Measurements from ENCODE around the gene IFT80. TPM values are rescaled to one million over a fixed set of nuclear protein-coding genes. Genes with fewer than 3 reads are reported as not detected.

Gene IFT80
- total and polyA plus RNA-seq, 9 of the 15 experiments (the other 6 are each of a cell fraction or from before 2014, with no cell fraction given) = 6.7 to 21.1 (median 16.4) TPM

DNA sequence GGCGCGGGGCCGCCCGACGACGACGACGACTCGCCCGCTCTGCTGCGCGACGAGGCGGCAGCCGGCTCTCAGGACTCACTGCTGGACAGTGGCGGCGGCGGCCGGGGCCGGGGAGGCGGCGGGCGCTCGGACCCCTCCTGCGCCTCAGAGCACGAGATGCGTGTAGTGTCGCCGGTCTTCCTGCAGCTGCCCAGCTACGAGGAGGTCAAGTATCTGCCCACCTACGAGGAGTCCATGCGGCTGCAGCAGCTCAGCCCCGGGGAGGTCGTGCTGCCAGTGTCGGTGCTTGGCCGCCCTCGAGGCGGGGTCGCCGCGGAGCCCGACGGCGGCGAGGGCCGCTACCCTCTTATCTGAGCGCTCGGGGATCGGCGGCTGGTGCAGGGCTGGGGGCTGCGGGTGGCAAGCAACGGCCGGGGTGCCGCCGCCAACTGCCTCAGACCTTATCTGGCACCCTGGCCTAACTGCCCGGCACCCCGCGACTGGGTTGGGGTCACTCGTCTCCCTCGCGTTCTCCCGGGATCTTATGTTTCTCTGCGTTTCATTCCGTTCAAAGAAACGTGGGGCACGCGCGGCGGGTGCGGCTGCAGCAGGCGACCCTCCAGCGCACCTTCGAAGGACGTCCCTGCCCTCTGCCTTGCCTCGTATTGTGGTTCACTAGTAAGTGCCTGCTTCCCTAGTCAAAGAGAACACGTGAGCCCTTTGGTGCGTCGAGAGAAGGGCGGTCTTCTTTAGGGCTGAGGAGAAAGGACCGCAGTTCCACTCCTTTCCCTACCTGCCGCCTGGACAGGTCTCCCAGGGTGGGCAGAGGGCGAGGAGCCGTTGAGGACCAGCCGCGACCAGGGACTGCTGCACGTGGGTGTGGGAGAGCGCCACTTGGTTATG lies 172.8 kb downstream of the IFT80 start:
- CTCF ChIA-PET (ENCODE audit: low intra/inter-chr PET ratio) = no interaction called here
- H3K36me3 ChIP-seq (ENCODE audit: control insufficient read depth, insufficient read depth, low read length) = no peaks in the 10 kb centered on the region
- DNase-seq (ENCODE audit: extremely low read depth in 1 of 4, low spot score in 3 of 4) (peak in 3 of 4 experiments; percentile 18 to 33 (median 26)), ATAC-seq (peak; percentile 34), FAIRE-seq (no peak)
- peak overlapping the region; percentile 81 for H3K4me2 ChIP-seq (ENCODE audit: insufficient read depth, low read length)
- in situ Hi-C loops (cut with MboI) (no loop called here), intact Hi-C loops (cut with micrococcal nuclease) (loop anchor here (5.0 kb wide), 1 partner anchor 176 kb away; no protein-coding TSS in a partner anchor)
- WGBS (ENCODE audit: insufficient coverage, low coverage, missing lambda C conversion rate) = 27% methylated on average over 39 of the region's 87 CpGs
- no peaks in the 10 kb centered on the region for H4K20me1 ChIP-seq (replicated peaks; ENCODE audit: control insufficient read depth, insufficient read depth, low read length)
- peaks cover 8 to 29% of the 10 kb centered on the region in 2 experiments; a peak in 4 of 5 replicates for H3K27me3 ChIP-seq (ENCODE audit: control insufficient read depth in 2 of 2, insufficient read depth in 2 of 2, low read length in 2 of 2)
- peak overlapping the region; percentile 87 for H2AFZ ChIP-seq (ENCODE audit: low read depth, low read length)
- no TSS peak for BruUV-seq (replicated peaks)
- peak overlapping the region; percentile 51 for H3K4me3 ChIP-seq
- peaks cover 0 to 21% of the 10 kb centered on the region in 2 experiments; a peak in 2 of 5 replicates for H3K4me1 ChIP-seq (replicated peaks in 1 of 2; ENCODE audit: control insufficient read depth in 2 of 2, insufficient read depth in 2 of 2, low read length in 2 of 2)
- no peak overlapping the region for H3K27ac ChIP-seq (ENCODE audit: extremely low read depth, low read depth, low read length)
- POLR2A ChIA-PET = interaction anchor here (1.3 kb wide), 1 partner anchor 10 kb away, joined by 4 read pairs; no protein-coding TSS in a partner anchor
- no peaks in the 10 kb centered on the region for H3K79me2 ChIP-seq (ENCODE audit: control insufficient read depth, insufficient read depth, low read length)
- no peaks in the 10 kb centered on the region for H3K9me1 ChIP-seq (ENCODE audit: control insufficient read depth, insufficient read depth, low read length)
- H3K9ac ChIP-seq (ENCODE audit: insufficient read depth in 1 of 2, low read depth in 2 of 2, low read length in 2 of 2) = peak overlapping the region in 1 of 2 experiments; percentile 90; a peak in 2 of 4 replicates
- H3K9me3 ChIP-seq (replicated peaks; ENCODE audit: control insufficient read depth, insufficient read depth, low read depth, low read length) = no peaks in the 10 kb centered on the region
- TF ChIP-seq SPI1 (IDR thresholded peaks at IDR 0.05; ENCODE audit: borderline replicate concordance, low read depth, low read length) = no peak
- no peak for TF ChIP-seq NFE2L1 (tag; IDR thresholded peaks at IDR 0.05; ENCODE audit: borderline replicate concordance, low read depth)
- no peak for TF ChIP-seq TAF7 (tag; IDR thresholded peaks at IDR 0.05)
- TF ChIP-seq KDM5B (IDR thresholded peaks at IDR 0.05; ENCODE audit: insufficient replicate concordance, low read depth, low read length) = no peak
- TF ChIP-seq ZNF165 (CRISPR knock-in tag; IDR thresholded peaks at IDR 0.05; ENCODE audit: borderline replicate concordance) = no peak
- TF ChIP-seq CBFB (CRISPR knock-in tag; IDR thresholded peaks at IDR 0.05) = no peak
- TF ChIP-seq, protein P1, sequence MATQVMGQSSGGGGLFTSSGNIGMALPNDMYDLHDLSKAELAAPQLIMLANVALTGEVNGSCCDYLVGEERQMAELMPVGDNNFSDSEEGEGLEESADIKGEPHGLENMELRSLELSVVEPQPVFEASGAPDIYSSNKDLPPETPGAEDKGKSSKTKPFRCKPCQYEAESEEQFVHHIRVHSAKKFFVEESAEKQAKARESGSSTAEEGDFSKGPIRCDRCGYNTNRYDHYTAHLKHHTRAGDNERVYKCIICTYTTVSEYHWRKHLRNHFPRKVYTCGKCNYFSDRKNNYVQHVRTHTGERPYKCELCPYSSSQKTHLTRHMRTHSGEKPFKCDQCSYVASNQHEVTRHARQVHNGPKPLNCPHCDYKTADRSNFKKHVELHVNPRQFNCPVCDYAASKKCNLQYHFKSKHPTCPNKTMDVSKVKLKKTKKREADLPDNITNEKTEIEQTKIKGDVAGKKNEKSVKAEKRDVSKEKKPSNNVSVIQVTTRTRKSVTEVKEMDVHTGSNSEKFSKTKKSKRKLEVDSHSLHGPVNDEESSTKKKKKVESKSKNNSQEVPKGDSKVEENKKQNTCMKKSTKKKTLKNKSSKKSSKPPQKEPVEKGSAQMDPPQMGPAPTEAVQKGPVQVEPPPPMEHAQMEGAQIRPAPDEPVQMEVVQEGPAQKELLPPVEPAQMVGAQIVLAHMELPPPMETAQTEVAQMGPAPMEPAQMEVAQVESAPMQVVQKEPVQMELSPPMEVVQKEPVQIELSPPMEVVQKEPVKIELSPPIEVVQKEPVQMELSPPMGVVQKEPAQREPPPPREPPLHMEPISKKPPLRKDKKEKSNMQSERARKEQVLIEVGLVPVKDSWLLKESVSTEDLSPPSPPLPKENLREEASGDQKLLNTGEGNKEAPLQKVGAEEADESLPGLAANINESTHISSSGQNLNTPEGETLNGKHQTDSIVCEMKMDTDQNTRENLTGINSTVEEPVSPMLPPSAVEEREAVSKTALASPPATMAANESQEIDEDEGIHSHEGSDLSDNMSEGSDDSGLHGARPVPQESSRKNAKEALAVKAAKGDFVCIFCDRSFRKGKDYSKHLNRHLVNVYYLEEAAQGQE (IDR thresholded peaks at IDR 0.05; ENCODE audit: borderline replicate concordance) = peak; percentile 44; the same call in 1 of the 2 replicates
- TF ChIP-seq, protein P1 (CRISPR knock-in tag; IDR thresholded peaks at IDR 0.05; ENCODE audit: low read depth) = peak; percentile 74

Data from K562 (cell line).